Left cardiac atrium (tissue), 4 donors: ENCODE results near the gene OMD. TPM values are rescaled to one million over a fixed set of nuclear protein-coding genes. Genes with fewer than 3 reads are reported as not detected.
"Not testable (repeated sequence)": the region's sequence is repeated elsewhere in the genome, so short reads cannot be mapped to it uniquely, and the experiment has no call there.

Experiments used
- ATAC-seq, 2 donors: fragments of 200-7000 bp; cut with Tn5 transposase; one replicate each; pipeline ENCODE4 v1.9.1; 2020; ENCODE audit warnings: mild to moderate bottlenecking in 2 of 2, moderate library complexity in 2 of 2
- DNase-seq: peaks from one replicate; pipeline ENCODE4 v3.0.0-alpha.2; 2020
- intact Hi-C, 2 donors: fragments of 100-400 bp; cut with DNase I; formaldehyde crosslinking; loops; one replicate each; pipeline versions ENCODE4 v1.14.1 to v1.15.1; 2022 to 2023
- total RNA-seq, 2 donors: library from RNA; stranded (reverse); fragmentation: NEBNext Ultra II Directional; extraction: Animal tissue kit (Norgen Biotek cat#: 25700); gene quantifications; one replicate each; pipeline ENCODE4 v1.2.1, GENCODE V29; 2021
- donor health status: DM: no; HTN: yes; CAD: no.
- donor health status: DM: no; HTN: yes; CAD: no; lungs with severe emphysema.
- donor health status: DM: yes; HTN: yes; CAD: no.
- donor health status: Dilated cardiomyopathy.

The OMD gene
- total RNA-seq, 2 donors from 2014 or later: 5.8 to 8.5 TPM

DNA sequence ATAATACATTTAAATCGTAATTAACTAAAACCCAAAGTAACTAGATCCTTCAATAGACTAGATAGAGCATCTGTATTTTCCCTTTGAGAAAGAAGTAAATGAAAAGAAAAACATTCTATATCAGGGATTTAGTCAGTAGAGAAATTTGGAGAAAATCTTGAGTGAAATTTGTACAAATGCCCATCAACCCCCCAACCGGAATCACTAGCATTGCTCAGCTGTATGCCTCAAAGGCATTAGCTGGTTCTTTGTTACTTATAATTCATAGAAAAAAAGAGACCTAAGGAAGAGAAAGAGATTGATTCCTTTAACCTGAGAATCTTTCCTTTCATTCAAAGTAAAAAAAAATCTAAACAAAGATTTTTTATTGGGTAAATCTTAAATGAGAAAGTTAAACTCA lies 659 bp downstream of the OMD start:
- no peak for ATAC-seq
- no peak for DNase-seq

GRCh38 chr9:92422611-92423338 lies 1.5 kb downstream of the OMD start:
- no peak for ATAC-seq
- DNase-seq: no peak
- intact Hi-C loops: no loop called here

More for the DNA sequence above, 659 bp downstream of the OMD start:
- intact Hi-C loops: no loop called here

- no peak for DNase-seq
- no peak for ATAC-seq
- intact Hi-C loops: no loop called here
These were observed 9.7 kb downstream of the OMD start for GRCh38 chr9:92414566-92414965.

- ATAC-seq, DNase-seq, intact Hi-C loops: not testable (repeated sequence)
These were observed 13.1 kb downstream of the OMD start for GRCh38 chr9:92411157-92411556.

DNA sequence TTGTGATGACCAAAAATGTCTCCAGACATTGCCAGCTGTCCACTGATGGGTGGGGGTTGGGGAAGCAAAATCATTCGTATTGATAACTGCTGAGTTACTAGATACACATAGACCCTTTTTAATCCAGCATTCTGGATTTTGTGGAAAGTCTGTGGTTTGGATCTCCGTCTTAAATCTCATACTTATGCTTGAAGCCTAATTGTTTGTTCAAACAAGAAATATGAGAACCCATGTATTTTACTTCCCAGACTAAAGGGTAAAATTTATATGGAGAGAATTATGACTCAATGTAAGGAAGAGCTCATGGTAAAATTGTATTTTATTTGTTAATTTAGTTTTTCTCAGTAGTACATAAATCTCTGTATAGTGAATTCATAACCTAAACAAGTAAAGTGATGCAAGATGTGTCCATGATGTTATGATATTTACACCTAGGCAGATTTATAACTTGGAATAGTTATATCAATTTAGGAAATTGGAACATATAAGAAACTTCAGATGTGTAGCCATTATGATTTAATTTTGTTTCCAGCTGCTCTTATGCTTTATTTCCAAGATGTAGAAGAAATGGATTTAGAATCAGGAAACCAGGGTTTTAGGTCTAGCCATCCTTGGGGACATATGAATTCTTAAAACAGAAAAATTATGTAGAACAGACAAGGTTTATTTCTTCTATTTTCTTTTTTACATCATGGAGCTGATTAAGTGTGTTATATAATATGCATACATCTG lies 15.4 kb downstream of the OMD start:
- DNase-seq (no peak), ATAC-seq (no peak)
- intact Hi-C loops: no loop called here

- ATAC-seq (no peak), DNase-seq (no peak)
- intact Hi-C loops: no loop called here
These were observed 16.5 kb downstream of the OMD start for GRCh38 chr9:92407818-92408217.

GRCh38 chr9:92406477-92406876 lies 17.8 kb downstream of the OMD start:
- DNase-seq (peak; percentile 32), ATAC-seq (peak; percentile 73 to 87)
- intact Hi-C loops: no loop called here

- DNase-seq (no peak), ATAC-seq (peak in 1 of 2 donors; percentile 44)
- intact Hi-C loops: no loop called here
These were observed 18.5 kb downstream of the OMD start for GRCh38 chr9:92405818-92406217.

- DNase-seq: no peak
- intact Hi-C loops: no loop called here
- ATAC-seq: no peak
These were observed 20.0 kb downstream of the OMD start, which contains the start of gene OGN for GRCh38 chr9:92404042-92404836. Gene OGN (minus strand): TSS chr9:92404578. CDS start chr9:92403407, 1,171 bp downstream.

- DNase-seq (no peak), ATAC-seq (peak in 1 of 2 donors; percentile 15)
- intact Hi-C loops: no loop called here
These were observed 21.2 kb downstream of the OMD start for GRCh38 chr9:92402826-92403745.

DNA sequence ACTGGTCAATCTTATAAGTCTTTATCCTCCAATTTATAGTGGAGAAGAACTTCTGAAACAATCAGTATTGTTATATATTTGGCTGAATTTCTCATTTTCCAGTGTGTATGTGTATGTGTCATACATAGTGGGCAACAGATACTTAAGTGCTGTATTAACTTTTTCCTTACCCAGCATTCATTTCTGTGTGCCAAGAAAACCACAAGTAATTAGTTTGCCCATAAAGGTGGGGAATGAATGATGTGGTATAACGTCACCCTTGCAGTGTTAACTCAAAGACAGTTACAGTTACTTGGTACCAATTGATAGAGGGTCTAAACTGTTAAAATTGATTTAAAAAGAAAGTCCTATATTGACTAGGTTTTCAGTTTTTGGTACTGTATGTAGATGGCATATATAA lies 21.9 kb downstream of the OMD start:
- intact Hi-C loops: no loop called here
- DNase-seq (no peak), ATAC-seq (peak in 1 of 2 donors; percentile 38)

DNA sequence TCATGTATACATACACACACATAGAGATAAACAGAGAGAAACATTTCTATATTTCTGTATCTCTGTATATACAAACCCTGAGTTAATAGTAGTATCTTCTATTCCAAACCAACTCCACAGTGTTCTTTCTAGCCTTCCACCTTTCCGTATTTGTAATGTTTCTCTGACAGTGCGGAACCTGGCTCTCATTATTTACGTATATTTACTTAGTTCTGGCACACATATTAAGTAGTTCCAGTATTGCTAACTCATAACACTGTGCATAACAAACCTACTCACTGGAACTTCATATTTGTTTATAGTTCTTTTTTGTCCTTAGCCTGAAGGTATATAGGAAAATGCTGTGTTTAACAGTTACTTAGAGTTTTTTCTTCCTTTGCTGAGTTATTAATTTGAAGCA lies 26.4 kb downstream of the OMD start:
- intact Hi-C loops: no loop called here
- no peak for DNase-seq
- no peak for ATAC-seq

DNA sequence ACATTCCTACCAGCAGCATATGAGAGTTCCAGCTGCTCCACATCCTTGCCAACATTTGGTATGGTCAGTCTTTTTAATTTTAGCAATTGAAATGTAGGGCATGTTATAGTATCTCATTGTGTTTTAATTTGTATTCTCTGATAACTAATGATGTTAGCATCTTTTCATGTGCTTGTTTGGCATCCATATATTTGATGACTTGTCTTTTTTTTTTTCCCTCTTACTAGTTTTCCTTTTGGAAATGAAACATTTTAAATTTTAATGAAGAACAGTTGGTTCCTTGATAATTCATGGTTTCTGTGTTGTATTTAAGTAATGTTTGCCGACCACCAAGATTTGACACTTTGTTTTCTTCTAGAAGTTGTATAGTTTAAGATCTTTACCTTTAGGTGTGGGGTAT lies 28.7 kb downstream of the OMD start:
- no peak for ATAC-seq
- intact Hi-C loops: no loop called here
- no peak for DNase-seq

- intact Hi-C loops: no loop called here
- no peak for ATAC-seq
- no peak for DNase-seq
These were observed 30.6 kb downstream of the OMD start for GRCh38 chr9:92393686-92394085.

DNA sequence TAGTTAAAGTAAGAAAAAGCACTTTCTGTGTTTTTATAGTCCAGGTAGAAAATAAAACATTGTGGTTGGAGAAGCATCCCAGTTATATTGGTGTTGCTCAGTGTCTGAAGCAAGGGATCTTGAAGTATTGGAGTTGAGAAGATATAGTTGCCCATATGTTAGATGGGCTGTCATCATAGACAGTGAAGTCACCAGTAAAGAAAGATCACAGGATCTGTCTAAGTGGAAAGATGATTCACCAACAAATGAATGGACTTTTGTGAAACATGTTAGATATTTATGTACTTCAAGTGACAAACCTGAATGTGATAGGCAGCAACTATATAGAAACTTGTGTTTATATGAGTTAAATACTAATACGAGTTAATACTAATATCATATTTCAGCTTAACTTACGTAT lies 31.6 kb downstream of the OMD start:
- intact Hi-C loops: no loop called here
- ATAC-seq: no peak
- DNase-seq: no peak

- DNase-seq (no peak), ATAC-seq (peak in 1 of 2 donors; percentile 81)
- intact Hi-C loops: no loop called here
These were observed 38.3 kb downstream of the OMD start for GRCh38 chr9:92385953-92386352.

DNA sequence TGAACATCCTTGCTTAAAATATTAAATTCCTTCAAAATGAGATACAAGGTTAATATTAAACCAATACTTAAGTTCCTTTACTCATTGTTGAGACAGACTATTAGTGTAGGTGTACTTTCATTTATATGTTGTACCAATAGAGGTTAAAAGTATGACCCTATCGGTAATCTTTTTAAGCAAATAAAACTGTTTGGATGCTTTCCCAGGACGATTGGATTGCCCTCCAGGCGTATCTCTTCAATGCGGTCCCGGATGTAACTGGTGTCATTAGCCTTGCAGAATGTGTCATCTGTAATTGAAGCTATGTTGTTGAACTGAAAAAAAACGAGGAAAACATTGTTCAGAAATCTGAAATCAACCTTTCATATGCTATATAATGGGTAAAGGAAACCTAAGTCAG lies 38.8 kb downstream of the OMD start:
- intact Hi-C loops: no loop called here
- DNase-seq (no peak), ATAC-seq (no peak)

DNA sequence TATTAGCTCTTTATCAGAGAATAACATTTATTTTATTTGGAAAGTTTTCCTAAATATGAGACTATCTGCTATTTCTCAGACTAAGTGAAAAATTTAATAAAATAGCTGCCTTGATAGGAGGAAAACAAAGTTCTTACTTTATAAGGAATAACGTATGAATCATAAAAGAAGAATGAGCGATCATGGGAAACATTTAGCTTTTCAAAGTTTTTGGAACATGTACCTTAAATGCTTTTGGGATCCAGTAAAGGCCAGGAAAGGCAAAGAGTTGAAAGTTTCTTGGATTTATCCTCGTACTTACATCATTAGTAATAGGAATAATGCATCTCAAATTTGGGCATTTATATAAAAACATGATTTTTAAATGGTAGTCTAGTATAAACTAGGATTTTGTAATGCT lies 39.3 kb downstream of the OMD start:
- intact Hi-C loops: no loop called here
- no peak for DNase-seq
- ATAC-seq: peak in 1 of 2 donors; percentile 68

GRCh38 chr9:92384375-92384774 lies 39.9 kb downstream of the OMD start:
- intact Hi-C loops: no loop called here
- DNase-seq: no peak
- ATAC-seq: peak in 1 of 2 donors; percentile 76
